Thyroid gland (tissue), 4 donors: Measurements from ENCODE around the gene PDS5B.

ENCODE experiments used
- CTCF ChIP-seq, 6 experiments: fragments of 200-600 bp in 3 of 6; fragments of 450-650 bp in 3 of 6; sonication (generic) in 3 of 6; IDR thresholded peaks; one replicate each; pipeline ENCODE4 v1.5.1; 2016 to 2019; ENCODE audit warnings: antibody characterized with exemption in 6 of 6, mild to moderate bottlenecking in 2 of 6, inconsistent platforms in 1 of 6, moderate library complexity in 1 of 6
- POLR2A ChIP-seq, 2 donors: fragments of 450-650 bp; IDR thresholded peaks; one replicate each; pipeline ENCODE4 v1.6.1; 2017; ENCODE audit warnings: antibody characterized with exemption in 2 of 2, mild to moderate bottlenecking in 2 of 2, moderate library complexity in 1 of 2

GRCh38 chr13:32746474-32746873 lies 160.2 kb downstream of the PDS5B start:
- TF ChIP-seq CTCF (IDR thresholded peaks at IDR 0.05): no peak
- no peak for TF ChIP-seq POLR2A (IDR thresholded peaks at IDR 0.05)
